ENCODE measurements around the gene MARCHF4. TPM values are rescaled to one million over a fixed set of nuclear protein-coding genes. Genes with fewer than 3 reads are reported as not detected.

MARCHF4 gene
- total and polyA plus RNA-seq, 7 experiments from 2014 or later: not detected

GRCh38 chr2:216414772-216415319 is 42.6 kb upstream of the MARCHF4 start:
- DNase-seq: no peak
- intact Hi-C loops (cut with micrococcal nuclease): loop anchor here (5.0 kb wide), 4 partner anchors 193 to 1857 kb away; partner anchors contain the start of genes AAMP (in 1 of the 2), MREG (in 1 of the 2) and PNKD (in 1 of the 2)
- Mint-ChIP-seq H3K36me3 (peaks cover 6 to 42% (median 19%) of the 10 kb centered on the region in 5 donors), H3K9me3 (peaks cover 0 to 2% (median 0%) of the 10 kb centered on the region in 11 donors), H3K4me3 (no peak overlapping the region), H3K27ac (no peak overlapping the region), H3K27me3 (no peaks in the 10 kb centered on the region), H3K4me1 (peaks cover 22 to 47% (median 38%) of the 10 kb centered on the region in 7 donors)
- ChIA-PET CTCF (interaction anchor here (0.6 to 0.9 kb wide), 2 partner anchors 10 to 13 kb away, joined by 3 read pairs; no protein-coding TSS in a partner anchor), POLR2A (no interaction called here)
- Histone ChIP-seq H3K4me3 (ENCODE audit: low read length) (no peak overlapping the region), H3K27ac (ENCODE audit: low read depth, low read length) (no peak overlapping the region), H3K9me3 (ENCODE audit: control insufficient read depth in 2 of 3, low read length in 3 of 3) (no peaks in the 10 kb centered on the region), H3K27me3 (ENCODE audit: control insufficient read depth in 2 of 2, insufficient read depth in 2 of 2, low read length in 2 of 2) (no peaks in the 10 kb centered on the region), H3K36me3 (ENCODE audit: control insufficient read depth in 2 of 3, insufficient read depth in 3 of 3, low read length in 3 of 3) (peaks cover 0 to 26% (median 7%) of the 10 kb centered on the region in 3 experiments), H3K4me1 (ENCODE audit: control insufficient read depth in 2 of 2, insufficient read depth in 2 of 2, low read length in 2 of 2) (peaks cover 0 to 7% of the 10 kb centered on the region in 2 donors)
- no peak for ATAC-seq

DNA sequence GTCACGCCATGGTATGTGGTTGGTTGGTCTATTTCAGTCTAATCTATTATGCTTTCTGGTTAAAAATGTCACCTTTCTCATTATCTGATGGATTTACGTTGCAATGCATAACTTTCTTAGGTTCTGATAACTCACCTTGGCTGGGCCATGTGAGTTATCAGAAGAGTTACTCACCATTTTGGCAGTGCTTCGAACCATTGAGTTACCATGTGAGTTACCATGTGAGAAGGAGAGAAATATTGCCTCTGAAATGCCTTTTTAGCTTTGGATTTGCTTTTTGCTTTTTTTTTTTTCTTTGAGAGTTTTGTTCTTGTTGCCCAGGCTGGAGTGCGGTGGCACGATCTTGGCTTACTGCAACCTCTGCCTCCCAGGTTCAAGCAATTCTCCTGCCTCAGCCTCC is 41.6 kb upstream of the MARCHF4 start:
- H3K4me1 Mint-ChIP-seq: peaks cover 21 to 41% (median 36%) of the 10 kb centered on the region in 7 donors
- H3K36me3 Mint-ChIP-seq: peaks cover 6 to 34% (median 14%) of the 10 kb centered on the region in 5 donors
- H3K27ac Mint-ChIP-seq: peak overlapping the region in 2 of 9 donors; percentile 12 to 15
- Histone ChIP-seq H3K27me3 (ENCODE audit: control insufficient read depth in 2 of 2, insufficient read depth in 2 of 2, low read length in 2 of 2) (no peaks in the 10 kb centered on the region), H3K9me3 (ENCODE audit: control insufficient read depth in 2 of 3, low read length in 3 of 3) (no peaks in the 10 kb centered on the region), H3K36me3 (ENCODE audit: control insufficient read depth in 2 of 3, insufficient read depth in 3 of 3, low read length in 3 of 3) (peaks cover 0 to 26% (median 7%) of the 10 kb centered on the region in 3 experiments), H3K4me3 (ENCODE audit: low read length) (no peak overlapping the region), H3K27ac (ENCODE audit: low read depth, low read length) (no peak overlapping the region), H3K4me1 (ENCODE audit: control insufficient read depth in 2 of 2, insufficient read depth in 2 of 2, low read length in 2 of 2) (peaks cover 0 to 7% of the 10 kb centered on the region in 2 donors)
- H3K9me3 Mint-ChIP-seq: peaks cover 0 to 2% (median 0%) of the 10 kb centered on the region in 11 donors
- POLR2A ChIA-PET: no interaction called here
- H3K4me3 Mint-ChIP-seq: peak overlapping the region; percentile 6 to 99 (median 89)
- intact Hi-C loops (cut with micrococcal nuclease): loop anchor here (2.0 to 5.0 kb wide), 5 partner anchors 61 to 1858 kb away; partner anchors contain the start of genes AAMP (in 1 of the 2), MREG (in 1 of the 2) and PNKD (in 1 of the 2)
- ATAC-seq: no peak
- CTCF ChIA-PET: no interaction called here
- H3K27me3 Mint-ChIP-seq: peaks cover 0 to 1% (median 0%) of the 10 kb centered on the region in 5 donors
- no peak for DNase-seq

- peaks cover 0 to 7% of the 10 kb centered on the region in 2 donors for H3K4me1 ChIP-seq (ENCODE audit: control insufficient read depth in 2 of 2, insufficient read depth in 2 of 2, low read length in 2 of 2)
- peak within 1 kb of the TSS; percentile 83 for H3K27ac ChIP-seq (ENCODE audit: low read depth, low read length)
- Mint-ChIP-seq H3K4me3 (peak within 1 kb of the TSS; percentile 85 to 99 (median 98)), H3K36me3 (peaks cover under 1 to 20% (median 5%) of the 10 kb centered on the region in 5 donors), H3K4me1 (peaks cover 6 to 28% (median 23%) of the 10 kb centered on the region in 7 donors), H3K9me3 (peaks cover 0 to 2% (median 0%) of the 10 kb centered on the region in 11 donors), H3K27me3 (peaks cover 0 to 14% (median 3%) of the 10 kb centered on the region in 5 donors), H3K27ac (peak within 1 kb of the TSS; percentile 86 to 97 (median 94))
- no peaks in the 10 kb centered on the region for H3K9me3 ChIP-seq (ENCODE audit: control insufficient read depth in 2 of 3, low read length in 3 of 3)
- peak within 1 kb of the TSS; percentile 89 for H3K4me3 ChIP-seq (ENCODE audit: low read length)
- CTCF ChIA-PET: no interaction called here
- DNase-seq: peak; percentile 93 to 98 (median 97)
- intact Hi-C loops (cut with micrococcal nuclease): loop anchor here (1.0 to 5.0 kb wide), 15 partner anchors 24 to 1874 kb away; partner anchors contain the start of genes ATIC (in 2 of the 2), RPL37A (in 2 of the 2), XRCC5 (in 2 of the 2) and AAMP (in 1 of the 2)
- H3K36me3 ChIP-seq (ENCODE audit: control insufficient read depth in 2 of 3, insufficient read depth in 3 of 3, low read length in 3 of 3): peaks cover 0 to 26% (median 7%) of the 10 kb centered on the region in 3 experiments
- no peaks in the 10 kb centered on the region for H3K27me3 ChIP-seq (ENCODE audit: control insufficient read depth in 2 of 2, insufficient read depth in 2 of 2, low read length in 2 of 2)
- POLR2A ChIA-PET: interaction anchor here (0.7 to 2.3 kb wide), 4 partner anchors 10 to 400 kb away, joined by 3 to 13 read pairs (median 4); partner anchors contain the start of genes RPL37A and XRCC5
- peak; percentile 97 for ATAC-seq
Measured at GRCh38 chr2:216412022-216412999, 40.0 kb upstream of the MARCHF4 start, which contains the start of gene SMARCAL1. Gene SMARCAL1, plus strand, starts transcription at chr2:216412484. Its CDS starts 2,221 bp downstream, at chr2:216414705.

DNA sequence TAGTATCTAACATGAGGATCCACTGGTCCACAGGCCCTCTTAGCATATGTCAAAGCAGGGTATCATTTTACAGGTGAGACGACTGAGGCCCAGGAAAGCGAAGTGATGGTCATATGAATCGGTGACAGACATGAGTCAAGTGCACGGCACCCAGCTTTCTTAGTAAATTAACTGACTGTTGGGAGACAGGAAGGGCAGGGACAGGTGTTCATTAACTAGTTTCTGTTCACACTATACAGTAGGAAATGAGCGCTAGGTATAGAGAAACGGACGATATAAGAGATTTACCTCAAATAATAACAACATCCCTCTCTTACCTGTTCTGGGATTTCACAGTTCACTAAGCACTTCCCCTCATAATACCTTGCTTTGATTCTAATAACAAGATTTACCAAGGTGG is 38.3 kb upstream of the MARCHF4 start:
- H3K36me3 Mint-ChIP-seq: peaks cover 0 to 7% (median under 1%) of the 10 kb centered on the region in 5 donors
- intact Hi-C loops (cut with micrococcal nuclease): loop anchor here (5.0 kb wide), 4 partner anchors 188 to 1862 kb away; partner anchors contain the start of genes AAMP (in 1 of the 2), MREG (in 1 of the 2) and PNKD (in 1 of the 2)
- H3K4me1 Mint-ChIP-seq: peaks cover 5 to 27% (median 22%) of the 10 kb centered on the region in 7 donors
- CTCF ChIA-PET: no interaction called here
- H3K27me3 Mint-ChIP-seq: peaks cover 0 to 28% (median 3%) of the 10 kb centered on the region in 5 donors
- Histone ChIP-seq H3K36me3 (ENCODE audit: control insufficient read depth in 2 of 3, insufficient read depth in 3 of 3, low read length in 3 of 3) (peaks cover 0 to 12% (median 0%) of the 10 kb centered on the region in 3 experiments), H3K27me3 (ENCODE audit: control insufficient read depth in 2 of 2, insufficient read depth in 2 of 2, low read length in 2 of 2) (no peaks in the 10 kb centered on the region), H3K4me1 (ENCODE audit: control insufficient read depth in 2 of 2, insufficient read depth in 2 of 2, low read length in 2 of 2) (peaks cover 0 to 7% of the 10 kb centered on the region in 2 donors), H3K27ac (ENCODE audit: low read depth, low read length) (no peak overlapping the region), H3K9me3 (ENCODE audit: control insufficient read depth in 2 of 3, low read length in 3 of 3) (no peaks in the 10 kb centered on the region), H3K4me3 (ENCODE audit: low read length) (no peak overlapping the region)
- ATAC-seq (no peak), DNase-seq (no peak)
- POLR2A ChIA-PET: interaction anchor here (1.7 kb wide), 1 partner anchor 11 kb away, joined by 3 read pairs; no protein-coding TSS in a partner anchor
- H3K9me3 Mint-ChIP-seq: peaks cover 0 to 2% (median 0%) of the 10 kb centered on the region in 11 donors
- no peak overlapping the region for H3K27ac Mint-ChIP-seq
- no peak overlapping the region for H3K4me3 Mint-ChIP-seq

DNA sequence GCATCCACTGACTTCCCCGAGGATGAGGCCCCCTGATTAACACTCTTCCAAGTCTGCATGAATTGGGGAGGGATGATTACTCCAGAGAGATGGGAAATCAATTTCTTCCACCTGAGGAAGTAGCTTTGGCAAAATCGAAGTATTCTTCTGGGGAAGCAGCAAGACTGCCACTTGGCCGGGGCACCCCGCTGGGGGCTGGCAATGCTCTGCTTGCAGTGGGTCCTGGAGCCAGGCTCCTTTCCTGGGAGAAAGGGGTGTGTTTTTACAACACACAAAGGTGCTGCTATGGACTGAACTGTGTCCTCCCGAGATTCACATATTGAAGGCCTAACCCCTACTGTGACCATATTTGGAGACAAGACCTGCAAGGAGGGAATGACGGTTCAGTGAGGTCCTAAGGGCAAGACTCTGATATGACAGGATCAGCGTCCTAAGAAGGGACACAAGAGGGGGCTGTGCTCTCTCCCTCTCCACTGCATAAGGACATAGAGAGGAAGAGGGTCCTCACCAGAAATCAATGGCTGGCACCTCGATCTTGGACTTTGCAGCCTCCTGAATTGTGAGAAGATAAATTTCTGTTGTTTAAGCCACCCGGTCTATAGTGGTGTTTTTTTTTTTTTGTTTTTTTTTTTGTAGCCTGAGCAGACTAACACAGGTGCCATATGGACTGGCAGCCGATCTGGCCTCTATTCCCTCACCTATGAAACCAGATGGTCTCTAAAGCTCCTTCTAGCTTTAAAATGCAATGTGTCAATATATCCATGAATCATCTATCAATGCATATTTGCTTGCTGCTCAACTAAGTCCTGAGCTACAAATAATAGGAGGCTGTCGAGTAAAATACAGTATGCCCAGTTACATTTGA is 36.4 kb upstream of the MARCHF4 start:
- H3K27ac ChIP-seq (ENCODE audit: low read depth, low read length): no peak overlapping the region
- Mint-ChIP-seq H3K4me3 (no peak overlapping the region), H3K27ac (no peak overlapping the region), H3K9me3 (peaks cover 0 to 2% (median 0%) of the 10 kb centered on the region in 11 donors), H3K27me3 (peaks cover 0 to 31% (median 3%) of the 10 kb centered on the region in 5 donors), H3K4me1 (peaks cover 4 to 28% (median 23%) of the 10 kb centered on the region in 7 donors), H3K36me3 (peaks cover 0 to 2% (median 0%) of the 10 kb centered on the region in 5 donors)
- H3K4me1 ChIP-seq (ENCODE audit: control insufficient read depth in 2 of 2, insufficient read depth in 2 of 2, low read length in 2 of 2): peaks cover 0 to 7% of the 10 kb centered on the region in 2 donors
- H3K27me3 ChIP-seq (ENCODE audit: control insufficient read depth in 2 of 2, insufficient read depth in 2 of 2, low read length in 2 of 2): no peaks in the 10 kb centered on the region
- POLR2A ChIA-PET: no interaction called here
- ATAC-seq (no peak), DNase-seq (no peak)
- CTCF ChIA-PET: no interaction called here
- no peaks in the 10 kb centered on the region for H3K9me3 ChIP-seq (ENCODE audit: control insufficient read depth in 2 of 3, low read length in 3 of 3)
- H3K4me3 ChIP-seq (ENCODE audit: low read length): no peak overlapping the region
- H3K36me3 ChIP-seq (ENCODE audit: control insufficient read depth in 2 of 3, insufficient read depth in 3 of 3, low read length in 3 of 3): peaks cover 0 to 4% (median 0%) of the 10 kb centered on the region in 3 experiments
- intact Hi-C loops (cut with micrococcal nuclease): no loop called here
